Hepatocyte (in vitro differentiated cells): ENCODE results near the gene MCRIP2. TPM values are rescaled to one million over a fixed set of nuclear protein-coding genes. Genes with fewer than 3 reads are reported as not detected.

ENCODE experiments used
- DNase-seq: peaks from one replicate; pipeline ENCODE4 v3.0.0-alpha.2; 2016; ENCODE audit warnings: low spot score
- H2AFZ ChIP-seq: fragments of 200-600 bp; sonication (generic); 2 replicates; pipeline ENCODE4 v1.6.0; 2016; ENCODE audit warnings: antibody characterized with exemption, mild to moderate bottlenecking
- H3K27ac ChIP-seq: fragments of 200-600 bp; sonication (generic); 2 replicates; pipeline ENCODE4 v1.5.1; 2016; ENCODE audit warnings: mild to moderate bottlenecking
- H3K27me3 ChIP-seq: fragments of 200-600 bp; sonication (generic); 2 replicates; pipeline ENCODE4 v1.6.1; 2016
- H3K36me3 ChIP-seq: fragments of 200-600 bp; sonication (generic); replicated peaks from 2 replicates; pipeline ENCODE4 v1.5.1; 2016; ENCODE audit warnings: low read depth; ENCODE audit not compliant: insufficient read depth
- H3K4me1 ChIP-seq: fragments of 200-600 bp; sonication (generic); 2 replicates; pipeline ENCODE4 v1.5.1; 2016; ENCODE audit warnings: mild to moderate bottlenecking, moderate library complexity; ENCODE audit not compliant: insufficient read depth
- H3K4me2 ChIP-seq: fragments of 200-600 bp; sonication (generic); 2 replicates; pipeline ENCODE4 v1.6.0; 2016
- H3K4me3 ChIP-seq: fragments of 200-600 bp; sonication (generic); 2 replicates; pipeline ENCODE4 v1.5.1; 2016; ENCODE audit warnings: mild to moderate bottlenecking
- H3K79me2 ChIP-seq: fragments of 200-600 bp; sonication (generic); 2 replicates; pipeline ENCODE4 v1.6.0; 2017; ENCODE audit warnings: mild to moderate bottlenecking
- H3K9me2 ChIP-seq: fragments of 200-600 bp; sonication (generic); replicated peaks from 2 replicates; pipeline ENCODE4 v1.6.0; 2017; ENCODE audit warnings: mild to moderate bottlenecking; ENCODE audit not compliant: insufficient read depth
- H3K9me3 ChIP-seq: fragments of 200-600 bp; sonication (generic); 2 replicates; pipeline ENCODE4 v1.5.1; 2016; ENCODE audit warnings: low read depth, mild to moderate bottlenecking
- H4K20me1 ChIP-seq: fragments of 200-600 bp; sonication (generic); 2 replicates; pipeline ENCODE4 v1.6.0; 2016; ENCODE audit warnings: mild to moderate bottlenecking; ENCODE audit not compliant: insufficient read depth, poor library complexity, severe bottlenecking
- EZH2 ChIP-seq: fragments of 200-600 bp; sonication (generic); IDR thresholded peaks from 2 replicates; pipeline ENCODE4 v1.6.1; 2016; ENCODE audit warnings: antibody characterized with exemption, mild to moderate bottlenecking, borderline replicate concordance
- EZH2phosphoT487 ChIP-seq: fragments of 200-600 bp; sonication (generic); IDR thresholded peaks from one replicate; pipeline ENCODE4 v1.6.1; 2018; ENCODE audit warnings: antibody characterized with exemption, mild to moderate bottlenecking, low read depth, moderate library complexity; ENCODE audit not compliant: unreplicated experiment, severe bottlenecking
- WGBS: methylation state at CpG from one replicate; pipeline ENCODE4 v1.1.6; 2016; ENCODE audit warnings: low lambda C conversion rate; ENCODE audit errors: missing lambda C conversion rate; 5-methylcytosine and 5-hydroxymethylcytosine counted together
- polyA plus RNA-seq: library from polyadenylated mRNA; unstranded; fragments of >200 nt; fragmentation: Nextera tagmentation; extraction: Ambion mirVana; gene quantifications from 2 replicates; pipeline ENCODE4 v1.2.1, GENCODE V29; 2016
- total RNA-seq: library from RNA; depleted of rRNA; stranded (reverse); fragments of >200 nt; gene quantifications from 2 replicates; pipeline ENCODE4 v1.2.3, GENCODE V29; 2014
- TF ChIP-seq, protein P1 (sequence below): fragments of 200-600 bp; sonication (generic); IDR thresholded peaks from 2 replicates; pipeline ENCODE4 v1.5.1; 2016; ENCODE audit warnings: antibody characterized with exemption, mild to moderate bottlenecking; ENCODE audit not compliant: poor library complexity

The MCRIP2 gene
- total and polyA plus RNA-seq, 2 experiments from 2014 or later = 43.0 to 100 TPM

DNA sequence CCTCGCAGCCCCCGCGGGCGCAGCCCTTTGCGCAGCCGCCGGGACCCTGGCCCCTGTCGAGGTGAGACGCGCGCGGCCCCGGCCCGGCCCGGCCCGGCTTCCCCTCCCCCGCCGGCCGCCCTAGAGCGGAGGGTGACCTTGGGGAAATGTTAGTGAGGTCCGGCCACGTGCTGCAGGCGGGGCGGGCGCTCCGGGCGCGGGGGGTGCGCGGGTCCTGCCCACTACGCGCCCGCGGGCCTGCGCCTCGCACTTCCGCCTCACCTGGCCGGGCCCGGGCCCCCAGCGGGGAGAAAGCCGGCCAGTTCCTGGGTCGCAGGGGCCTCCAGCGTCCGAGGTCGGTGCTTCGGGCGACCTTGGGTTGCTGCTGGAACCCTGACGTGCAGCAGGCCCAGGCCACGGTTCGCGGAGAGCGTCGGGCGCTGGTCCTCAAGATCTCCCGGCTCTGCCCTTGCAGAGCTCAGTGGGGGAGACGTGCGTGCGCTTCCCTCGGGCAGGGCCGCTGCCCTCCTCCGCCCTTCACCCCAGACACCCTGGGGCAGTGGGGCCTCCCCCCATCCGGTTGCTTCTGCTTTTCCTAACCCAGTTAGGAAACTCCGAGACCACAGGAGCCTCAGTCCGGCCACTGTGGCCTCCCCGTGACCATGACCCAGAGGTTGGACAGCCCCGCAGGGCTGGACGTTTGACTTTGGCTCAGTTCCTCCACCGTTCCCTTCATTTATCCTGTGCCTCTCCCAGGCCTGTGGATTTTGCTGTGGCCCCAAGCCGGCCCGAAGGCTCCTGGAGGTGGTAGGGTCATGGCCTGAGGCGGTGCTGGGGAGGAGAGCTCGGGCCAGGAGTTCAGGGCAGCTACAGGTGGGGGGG, 791 bp downstream of the MCRIP2 start:
- WGBS = 11% methylated on average over 49 of the region's 72 CpGs
- Histone ChIP-seq H3K36me3 (no peaks in the 10 kb centered on the region), H3K4me1 (peaks cover 47% of the 10 kb centered on the region), H3K4me3 (peak overlapping the region; percentile 54), H3K9me2 (no peaks in the 10 kb centered on the region), H3K9me3 (no peaks in the 10 kb centered on the region), H3K27ac (peak overlapping the region; percentile 94), H3K79me2 (peaks cover 46% of the 10 kb centered on the region), H4K20me1 (no peaks in the 10 kb centered on the region), H3K4me2 (peak overlapping the region; percentile 97), H3K27me3 (no peaks in the 10 kb centered on the region), H2AFZ (peak overlapping the region; percentile 81)
- peak; percentile 82 for DNase-seq
- TF ChIP-seq EZH2phosphoT487 (no peak), EZH2 (no peak)
- TF ChIP-seq, protein P1, sequence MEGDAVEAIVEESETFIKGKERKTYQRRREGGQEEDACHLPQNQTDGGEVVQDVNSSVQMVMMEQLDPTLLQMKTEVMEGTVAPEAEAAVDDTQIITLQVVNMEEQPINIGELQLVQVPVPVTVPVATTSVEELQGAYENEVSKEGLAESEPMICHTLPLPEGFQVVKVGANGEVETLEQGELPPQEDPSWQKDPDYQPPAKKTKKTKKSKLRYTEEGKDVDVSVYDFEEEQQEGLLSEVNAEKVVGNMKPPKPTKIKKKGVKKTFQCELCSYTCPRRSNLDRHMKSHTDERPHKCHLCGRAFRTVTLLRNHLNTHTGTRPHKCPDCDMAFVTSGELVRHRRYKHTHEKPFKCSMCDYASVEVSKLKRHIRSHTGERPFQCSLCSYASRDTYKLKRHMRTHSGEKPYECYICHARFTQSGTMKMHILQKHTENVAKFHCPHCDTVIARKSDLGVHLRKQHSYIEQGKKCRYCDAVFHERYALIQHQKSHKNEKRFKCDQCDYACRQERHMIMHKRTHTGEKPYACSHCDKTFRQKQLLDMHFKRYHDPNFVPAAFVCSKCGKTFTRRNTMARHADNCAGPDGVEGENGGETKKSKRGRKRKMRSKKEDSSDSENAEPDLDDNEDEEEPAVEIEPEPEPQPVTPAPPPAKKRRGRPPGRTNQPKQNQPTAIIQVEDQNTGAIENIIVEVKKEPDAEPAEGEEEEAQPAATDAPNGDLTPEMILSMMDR = no peak

DNA sequence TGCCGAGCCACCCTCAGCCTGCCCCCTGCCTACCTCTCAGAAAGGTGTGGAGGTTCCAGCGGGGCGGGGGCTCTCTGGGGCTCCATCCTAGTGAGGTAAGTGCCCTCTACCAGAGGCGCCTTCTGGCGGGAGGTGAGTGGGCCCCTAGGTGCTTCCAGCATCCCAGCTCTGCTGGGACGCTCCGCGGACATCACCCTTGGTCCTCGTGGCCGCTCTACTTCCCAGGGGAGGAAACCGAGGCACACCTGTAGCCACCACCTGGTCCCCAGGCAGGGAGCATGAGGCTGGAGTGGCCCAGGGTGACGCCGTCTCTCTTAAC, 1.4 kb downstream of the MCRIP2 start:
- H3K4me3 ChIP-seq = peak overlapping the region; percentile 54
- peak overlapping the region; percentile 94 for H3K27ac ChIP-seq
- H4K20me1 ChIP-seq = no peaks in the 10 kb centered on the region
- H3K4me2 ChIP-seq = peak overlapping the region; percentile 97
- no peaks in the 10 kb centered on the region for H3K9me3 ChIP-seq
- H3K9me2 ChIP-seq = no peaks in the 10 kb centered on the region
- 89% methylated on average over 13 of the region's 13 CpGs for WGBS
- no peak overlapping the region for H2AFZ ChIP-seq
- no peak for DNase-seq
- H3K27me3 ChIP-seq = no peaks in the 10 kb centered on the region
- TF ChIP-seq EZH2 (no peak), EZH2phosphoT487 (no peak)
- TF ChIP-seq, protein P1 = no peak
- no peaks in the 10 kb centered on the region for H3K36me3 ChIP-seq
- H3K79me2 ChIP-seq = peaks cover 52% of the 10 kb centered on the region
- H3K4me1 ChIP-seq = peaks cover 46% of the 10 kb centered on the region

DNA sequence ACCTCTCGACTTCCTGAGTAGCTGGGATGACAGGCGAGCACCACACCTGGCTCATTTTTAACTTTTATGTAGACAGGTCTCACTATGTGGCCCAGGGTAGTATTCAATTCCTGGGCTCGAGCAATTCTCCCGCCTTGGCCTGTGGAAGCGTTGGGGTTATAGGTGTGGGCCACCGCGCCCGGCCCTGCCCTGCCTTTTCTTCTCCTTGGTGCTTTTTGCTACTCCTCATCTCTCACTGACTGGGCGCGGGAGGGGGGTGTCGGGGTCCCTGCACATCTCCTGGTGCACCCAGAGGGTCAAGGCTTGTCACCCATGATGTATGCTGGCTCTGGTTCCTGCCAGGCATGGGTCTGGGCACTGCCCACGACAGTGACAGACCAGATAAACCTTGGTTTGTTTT, 2.9 kb downstream of the MCRIP2 start:
- Histone ChIP-seq H3K4me2 (peak overlapping the region; percentile 97), H3K27ac (peak overlapping the region; percentile 89), H3K79me2 (peaks cover 59% of the 10 kb centered on the region), H3K9me3 (no peaks in the 10 kb centered on the region), H4K20me1 (no peaks in the 10 kb centered on the region), H3K36me3 (no peaks in the 10 kb centered on the region), H3K4me1 (peaks cover 53% of the 10 kb centered on the region), H3K27me3 (no peaks in the 10 kb centered on the region), H2AFZ (no peak overlapping the region), H3K4me3 (no peak overlapping the region), H3K9me2 (no peaks in the 10 kb centered on the region)
- TF ChIP-seq, protein P1 = no peak
- TF ChIP-seq EZH2 (no peak), EZH2phosphoT487 (no peak)
- DNase-seq = no peak
- 97% methylated on average over 12 of the region's 12 CpGs for WGBS
